Stimulated activated naive CD4-positive, alpha-beta T cell (primary cell): Measurements from ENCODE around the gene ITGA8.
"Not testable (repeated sequence)": the region's sequence is repeated elsewhere in the genome, so short reads cannot be mapped to it uniquely, and the experiment has no call there.

Source experiments
- DNase-seq, 6 experiments: peaks; one replicate each; lab custom pipeline; 2025; lab: John Stamatoyannopoulos, UW

Gene ITGA8

DNA sequence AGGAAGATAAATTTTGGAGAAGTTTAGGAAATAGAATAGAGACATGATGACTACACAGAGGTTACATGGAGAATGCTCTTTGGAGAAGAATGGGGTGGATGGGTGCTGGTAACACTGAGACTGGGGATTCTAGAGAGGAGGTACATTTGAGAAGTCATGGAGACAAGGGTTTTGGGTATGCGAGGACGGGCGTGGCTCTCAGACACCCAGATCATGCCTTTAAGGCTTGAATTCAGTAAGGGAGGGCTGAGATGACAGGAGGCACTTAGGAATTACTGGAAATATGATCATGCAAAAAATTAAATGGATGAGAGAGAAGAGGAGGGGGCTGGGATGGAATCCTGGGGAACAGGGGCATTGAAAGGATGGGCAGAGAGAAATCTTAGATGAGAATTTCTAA lies 168.8 kb downstream of the ITGA8 start:
- DNase-seq: no peak

DNA sequence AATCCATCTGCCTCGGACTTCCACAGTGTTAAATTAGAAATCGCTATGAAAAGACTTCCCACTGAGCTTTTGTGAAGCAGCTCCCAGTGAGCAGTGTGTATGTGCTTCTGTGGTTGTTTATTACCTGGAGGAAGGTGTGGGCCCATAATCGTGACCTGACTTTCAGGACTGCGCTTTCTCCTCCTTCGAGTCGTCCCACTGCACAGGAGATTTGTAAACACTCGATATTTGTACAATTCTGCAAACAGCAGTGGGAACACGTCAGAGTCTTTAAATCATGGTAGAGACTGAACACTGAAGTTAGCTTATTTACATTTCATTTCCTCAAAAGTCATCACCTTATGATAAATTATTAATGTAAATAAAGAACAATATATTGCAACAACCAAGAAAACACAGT lies 171.4 kb downstream of the ITGA8 start:
- no peak for DNase-seq

DNA sequence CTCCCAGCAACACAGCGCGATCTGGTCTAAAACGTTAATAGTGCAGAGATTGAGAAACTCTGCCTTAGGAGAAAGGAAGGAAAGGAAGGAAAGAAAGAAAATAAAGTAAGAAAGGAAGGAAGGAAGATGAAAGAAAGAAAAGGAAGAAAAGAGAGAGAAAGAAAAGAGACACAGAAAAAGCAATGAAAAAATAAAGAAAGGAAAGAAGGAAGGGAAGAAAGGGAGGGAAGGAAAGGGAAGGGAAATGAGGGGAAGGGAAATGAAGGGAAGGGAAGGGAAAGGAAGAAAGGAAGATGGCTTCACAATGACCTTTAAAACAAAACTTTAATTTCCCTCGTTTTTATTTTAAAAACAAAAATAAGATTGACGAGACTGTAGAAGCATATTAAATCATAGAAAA lies 173.1 kb downstream of the ITGA8 start:
- no peak for DNase-seq

DNA sequence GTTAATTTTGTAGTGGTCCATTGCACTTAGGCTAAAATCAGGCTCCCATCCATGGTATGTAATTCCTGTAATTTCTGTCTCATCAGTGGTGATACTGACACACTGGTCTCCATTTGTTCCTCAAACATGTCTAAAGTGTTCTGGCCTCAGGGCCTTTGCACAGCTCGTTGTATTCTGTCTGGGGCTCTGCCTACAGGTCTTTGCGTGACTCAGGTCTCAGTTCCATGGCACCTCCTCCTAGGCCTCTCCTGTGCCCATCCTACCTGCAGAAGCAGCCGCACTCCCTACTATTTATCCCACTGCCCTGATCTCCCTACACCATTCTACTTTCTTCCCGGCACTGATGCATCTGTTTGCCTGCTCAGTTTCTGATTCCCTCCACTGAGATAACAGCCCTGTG lies 173.8 kb downstream of the ITGA8 start:
- DNase-seq: no peak

DNA sequence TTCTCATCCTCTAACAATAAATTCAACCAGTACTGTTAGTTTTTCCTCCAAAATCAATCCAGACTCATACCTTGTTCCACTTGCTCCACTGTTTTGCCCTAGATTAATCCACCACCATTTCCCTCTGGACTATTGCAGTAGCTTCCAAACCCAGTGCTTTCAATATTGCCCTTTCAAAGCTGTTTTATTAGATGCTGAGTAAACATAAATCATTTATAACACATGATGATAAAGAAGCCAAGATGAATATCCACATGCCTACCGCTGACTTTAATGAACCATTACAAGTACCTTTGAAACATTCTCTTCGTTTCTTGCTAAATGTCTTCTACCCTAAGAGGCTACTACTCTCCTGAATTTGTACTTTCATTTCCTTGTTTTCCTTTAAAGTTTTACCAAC lies 174.5 kb downstream of the ITGA8 start:
- no peak for DNase-seq

DNA sequence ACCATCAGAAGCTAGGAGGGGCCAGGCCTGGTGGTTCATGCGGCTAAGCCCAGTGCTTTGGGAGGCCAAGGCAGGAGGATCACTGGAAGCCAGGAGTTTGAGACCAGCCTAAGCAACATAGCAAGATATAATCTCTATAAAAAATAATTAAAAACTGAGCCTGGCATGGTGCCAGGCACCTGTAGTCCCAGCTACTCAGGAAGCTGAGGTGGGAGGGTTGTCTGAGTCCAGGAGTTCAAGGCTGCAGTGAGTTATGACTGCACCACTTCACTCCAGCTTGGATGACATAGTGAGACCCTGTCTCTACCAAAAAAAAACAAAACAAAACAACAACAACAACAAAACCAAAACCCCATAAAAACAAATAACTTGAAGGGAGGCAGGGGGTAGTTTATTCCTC lies 175.7 kb downstream of the ITGA8 start:
- no peak for DNase-seq

DNA sequence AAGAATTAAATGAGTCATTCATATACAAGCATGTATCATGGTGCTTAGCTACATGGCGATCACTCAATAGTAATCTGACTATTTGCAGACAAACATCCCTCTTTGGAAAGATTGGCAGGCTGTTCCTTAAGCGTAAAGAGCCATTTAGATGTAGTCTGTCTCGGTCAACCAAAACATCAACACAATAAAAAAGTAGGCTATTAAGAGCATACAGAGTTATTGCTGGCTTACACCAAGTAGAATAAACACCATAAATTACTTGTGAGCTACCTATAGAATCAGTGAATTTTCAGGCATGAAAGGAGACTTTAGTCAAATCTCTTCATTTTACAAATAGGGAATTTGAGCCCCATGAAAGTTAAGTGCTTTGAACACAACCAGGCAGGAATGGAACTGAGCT lies 176.9 kb downstream of the ITGA8 start:
- no peak for DNase-seq

DNA sequence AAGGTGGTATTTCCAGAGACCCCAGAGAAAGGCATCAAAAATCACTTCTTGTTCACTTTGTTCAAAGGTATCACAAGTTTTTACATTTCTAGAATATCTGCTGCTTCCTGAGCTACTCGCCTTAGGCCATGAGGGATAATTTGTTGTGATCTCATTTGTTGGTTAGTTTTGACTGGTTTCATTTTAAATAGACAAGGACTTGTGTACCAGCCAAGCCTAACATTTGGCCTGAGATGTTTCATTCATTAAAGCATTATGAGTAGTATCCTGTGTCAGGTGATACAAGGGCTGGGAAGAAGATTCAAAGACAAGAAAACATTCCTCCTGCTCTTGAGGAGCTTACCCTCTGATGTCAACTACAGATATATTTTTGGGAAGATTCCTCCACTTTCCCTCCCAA lies 178.3 kb downstream of the ITGA8 start:
- no peak for DNase-seq

DNA sequence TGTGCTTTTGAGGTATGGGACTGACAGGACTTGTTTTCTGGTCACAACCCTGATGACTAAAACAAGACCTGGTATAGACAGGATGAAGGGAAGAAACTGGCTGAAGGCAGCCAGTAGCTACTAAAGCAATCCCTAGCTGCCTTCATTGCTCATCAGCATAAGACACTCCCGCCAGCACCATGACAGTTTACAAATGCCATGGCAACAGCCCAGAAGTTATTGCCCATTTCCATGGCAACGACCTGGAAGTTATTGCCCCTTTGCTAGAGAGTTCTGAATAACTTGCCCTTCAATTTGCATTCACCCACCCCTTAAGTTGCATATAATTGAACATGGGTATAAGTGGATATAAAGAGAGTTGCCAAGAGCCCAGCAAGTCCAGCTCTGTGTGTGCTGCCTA lies 179.0 kb downstream of the ITGA8 start:
- no peak for DNase-seq

DNA sequence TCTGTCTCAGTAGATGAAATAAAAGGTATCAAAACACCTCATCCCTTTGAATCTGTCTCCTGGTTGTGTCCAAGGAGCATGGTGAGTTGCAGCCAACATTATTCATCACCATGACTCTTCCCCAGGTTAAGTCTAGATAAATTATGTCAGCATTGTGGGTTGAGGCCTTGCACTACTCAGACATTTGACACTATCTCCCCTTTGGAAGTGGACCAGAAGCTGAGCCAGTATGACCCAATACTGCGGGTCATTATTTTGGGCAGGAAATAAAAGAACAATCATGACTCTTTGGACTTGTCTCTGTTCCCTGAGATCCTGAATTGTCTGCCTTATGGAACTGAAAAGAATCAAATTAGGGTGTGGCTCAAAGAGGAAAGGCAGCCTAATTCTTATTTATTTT lies 180.5 kb downstream of the ITGA8 start:
- DNase-seq: no peak

DNA sequence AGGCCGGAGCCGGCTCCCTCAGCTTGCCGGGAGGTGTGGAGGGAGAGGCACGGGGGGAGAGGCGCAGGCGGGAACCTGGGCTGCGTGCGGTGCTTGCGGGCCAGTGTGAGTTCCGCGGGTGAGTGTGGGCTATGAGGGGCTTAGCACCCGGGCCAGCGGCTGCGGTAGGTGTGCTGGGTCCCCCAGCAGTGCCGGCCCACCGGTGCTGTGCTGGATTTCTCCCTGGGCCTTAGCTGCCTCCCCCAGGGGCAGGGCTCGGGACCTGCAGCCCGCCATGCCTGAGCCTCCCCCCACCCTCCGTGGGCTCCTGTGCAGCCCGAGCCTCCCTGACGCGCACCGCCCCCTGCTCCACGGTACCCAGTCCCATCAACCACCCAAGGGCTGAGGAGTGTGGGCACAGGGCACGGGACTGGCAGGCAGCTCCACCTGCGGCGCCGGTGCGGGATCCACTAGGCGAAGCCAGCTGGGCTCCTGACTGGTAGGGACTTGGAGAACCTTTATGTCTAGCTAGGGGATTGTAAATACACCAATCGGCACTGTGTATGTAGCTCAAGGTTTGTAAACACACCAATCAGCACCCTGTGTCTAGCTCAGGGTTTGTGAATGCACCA lies 184.7 kb downstream of the ITGA8 start:
- DNase-seq: not testable (repeated sequence)

DNA sequence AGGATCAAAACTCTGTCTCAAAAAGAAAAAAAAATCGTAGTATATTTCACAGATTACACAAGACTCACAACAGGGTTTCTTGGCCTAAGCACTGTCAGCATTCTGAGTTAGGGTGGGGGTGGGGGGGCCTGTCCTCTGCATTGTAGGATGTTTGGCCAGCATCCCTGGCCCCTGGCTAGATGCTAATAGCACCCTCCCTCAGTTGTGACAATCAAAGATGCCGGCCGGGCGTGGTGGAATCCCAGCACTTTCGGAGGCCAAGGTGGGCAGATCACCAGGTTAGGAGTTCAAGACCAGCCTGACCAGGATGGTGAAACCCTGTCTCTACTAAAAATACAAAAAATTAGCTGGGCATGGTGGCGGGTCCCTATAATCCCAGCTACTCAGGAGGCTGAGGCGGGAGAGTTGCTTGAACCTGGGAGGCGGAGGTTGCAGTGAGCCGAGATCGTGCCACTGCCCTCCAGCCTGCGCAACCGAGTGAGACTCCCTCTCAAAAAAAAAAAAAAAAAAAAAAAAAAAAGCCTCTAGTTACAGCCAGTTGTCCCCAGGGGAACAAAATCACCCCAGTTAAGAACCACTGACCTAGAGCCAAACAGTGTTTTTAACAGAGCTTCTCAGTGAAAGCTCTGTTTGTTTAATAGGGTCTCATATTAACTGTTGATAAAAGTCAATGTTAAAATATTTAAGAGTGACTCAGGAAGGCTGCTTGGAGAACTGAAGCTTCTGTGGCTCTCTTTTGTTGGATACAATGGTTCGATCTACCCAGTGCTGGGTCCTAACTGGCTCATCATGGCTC lies 187.6 kb downstream of the ITGA8 start:
- DNase-seq: no peak

DNA sequence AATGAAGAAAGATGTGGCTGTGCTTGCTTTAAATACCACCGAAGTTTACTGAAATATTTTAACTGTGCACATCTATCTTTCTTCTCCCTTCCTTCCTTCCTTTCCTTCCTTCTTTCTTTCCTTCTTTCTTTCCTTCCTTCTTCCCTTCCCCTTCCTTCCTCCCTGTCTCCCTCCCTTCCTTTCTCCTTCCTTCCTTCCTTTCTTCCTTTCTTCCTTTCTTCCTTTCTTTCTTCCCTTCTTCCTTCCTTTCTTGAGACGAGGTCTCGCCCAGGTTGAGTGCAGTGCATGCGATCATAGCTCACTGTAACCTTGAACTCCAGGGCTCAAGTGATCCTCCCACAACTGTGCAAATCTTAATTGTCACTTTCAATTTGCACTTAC lies 190.9 kb downstream of the ITGA8 start:
- no peak for DNase-seq

DNA sequence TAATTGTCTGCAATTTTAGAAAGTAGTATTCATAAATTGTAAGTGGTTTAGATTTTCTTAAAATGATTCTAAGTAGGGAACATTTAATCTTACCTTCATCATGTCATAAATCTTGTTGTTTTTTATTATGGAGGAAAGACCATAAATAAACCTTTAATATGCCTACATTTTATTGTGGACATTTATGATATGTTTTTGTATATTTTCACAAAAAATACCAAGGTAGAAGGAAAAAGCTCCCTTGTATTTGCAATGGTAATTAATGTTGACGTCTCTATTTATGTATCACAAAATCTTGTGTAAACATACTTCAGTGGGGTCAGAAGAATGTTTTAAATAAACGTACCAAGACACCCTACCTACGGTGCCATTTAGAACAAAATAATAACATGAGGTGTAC lies 193.0 kb downstream of the ITGA8 start:
- DNase-seq: no peak

DNA sequence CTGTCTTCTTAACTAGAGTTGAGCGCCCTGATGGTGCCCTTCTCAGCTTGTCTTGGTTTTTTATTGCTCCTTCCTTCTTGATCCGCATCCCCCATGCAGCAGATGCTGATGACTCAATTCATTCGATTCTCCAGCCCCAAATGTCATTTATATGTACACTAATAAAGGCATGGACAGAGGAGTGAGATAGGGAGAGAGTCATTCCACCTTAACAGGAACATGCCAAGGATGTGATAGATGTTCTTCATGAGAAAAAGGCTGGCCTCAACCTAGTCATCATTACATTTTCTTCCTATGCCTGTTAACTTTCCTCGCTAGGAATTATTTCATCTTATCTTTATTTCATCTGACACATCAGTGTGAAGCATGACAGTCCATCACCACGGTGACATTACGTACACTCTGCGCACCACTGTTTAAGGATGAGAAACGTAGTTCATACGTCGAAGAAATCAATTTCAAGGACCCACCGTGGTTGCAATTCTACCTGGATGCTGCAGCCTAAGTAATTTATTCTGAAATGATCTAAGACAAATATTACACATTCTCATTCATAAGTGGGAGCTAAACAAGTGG lies 198.3 kb downstream of the ITGA8 start:
- DNase-seq: no peak

DNA sequence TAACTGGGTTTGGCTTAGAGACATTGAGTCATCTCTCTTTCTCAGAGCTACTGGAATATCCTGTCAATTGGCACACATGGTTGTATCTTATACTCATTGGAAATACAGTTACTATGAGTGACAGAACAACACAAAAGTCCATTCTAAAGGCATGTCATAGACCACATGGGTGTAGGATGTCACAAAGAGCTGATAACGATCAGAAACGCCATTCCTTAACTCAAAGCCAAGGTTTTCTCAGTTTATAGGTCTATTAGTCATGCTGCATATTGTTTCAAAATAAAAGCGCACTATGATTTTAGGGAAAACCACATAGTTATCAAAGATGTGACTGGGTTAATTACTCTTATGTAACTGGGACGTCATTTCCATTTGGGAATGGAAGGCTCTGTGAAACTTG lies 201.5 kb downstream of the ITGA8 start:
- no peak for DNase-seq

DNA sequence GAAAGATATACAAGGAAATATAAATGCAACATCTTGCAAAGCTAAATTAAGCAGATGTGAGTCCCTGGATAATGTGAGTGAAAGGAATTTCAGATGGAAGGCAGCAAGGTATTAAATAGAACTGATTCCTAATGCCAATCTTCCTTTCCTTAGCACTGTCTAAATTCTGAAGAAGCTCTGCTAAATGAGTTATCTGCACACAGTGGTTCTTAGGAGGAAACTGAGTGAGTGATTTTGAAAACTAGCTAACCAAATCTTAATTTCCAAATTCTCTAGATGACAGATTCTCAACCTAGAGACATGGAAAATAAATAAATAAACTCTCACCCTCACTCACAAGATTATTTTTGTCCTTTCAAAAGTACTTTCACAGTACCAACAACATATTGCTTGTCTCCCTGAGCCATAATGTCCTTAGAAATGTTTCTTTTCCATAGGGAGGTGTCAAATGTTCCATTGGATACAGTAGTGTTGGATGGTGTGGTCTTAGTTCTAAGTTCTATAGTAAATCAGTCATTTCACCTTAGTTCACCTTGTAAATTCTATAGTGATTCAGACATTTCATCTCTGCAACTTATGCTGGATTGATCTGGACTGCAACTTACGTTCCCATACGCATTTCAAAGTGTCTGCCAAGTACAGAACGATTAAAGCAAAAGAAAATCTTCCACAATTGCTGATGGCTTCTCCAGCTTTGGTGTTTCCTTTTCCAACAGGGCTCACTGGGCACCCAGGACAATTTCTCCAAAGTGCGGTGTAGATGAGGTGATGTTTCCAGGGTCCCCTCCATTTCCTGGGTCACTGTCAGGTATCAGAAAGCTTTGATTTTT lies 203.3 kb downstream of the ITGA8 start:
- DNase-seq: no peak

DNA sequence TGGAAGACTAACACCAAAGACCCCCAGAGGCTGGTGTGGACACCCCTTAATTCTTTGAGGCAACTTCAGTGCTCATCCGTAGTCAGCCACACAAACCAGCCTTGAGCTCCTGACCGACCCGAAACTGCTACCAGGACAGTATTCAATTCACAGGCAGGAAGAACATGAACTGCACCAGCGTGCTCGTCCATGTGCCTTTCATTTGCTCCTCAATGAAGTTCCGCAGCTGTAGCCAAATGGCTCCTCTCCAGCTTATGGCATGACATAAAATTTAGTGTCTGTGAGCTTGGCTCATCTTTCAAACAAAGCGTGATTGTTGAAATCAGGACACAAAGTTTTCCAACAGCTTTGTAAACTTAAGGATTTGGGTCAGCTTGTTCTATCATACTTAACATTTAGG lies 204.5 kb downstream of the ITGA8 start:
- no peak for DNase-seq

DNA sequence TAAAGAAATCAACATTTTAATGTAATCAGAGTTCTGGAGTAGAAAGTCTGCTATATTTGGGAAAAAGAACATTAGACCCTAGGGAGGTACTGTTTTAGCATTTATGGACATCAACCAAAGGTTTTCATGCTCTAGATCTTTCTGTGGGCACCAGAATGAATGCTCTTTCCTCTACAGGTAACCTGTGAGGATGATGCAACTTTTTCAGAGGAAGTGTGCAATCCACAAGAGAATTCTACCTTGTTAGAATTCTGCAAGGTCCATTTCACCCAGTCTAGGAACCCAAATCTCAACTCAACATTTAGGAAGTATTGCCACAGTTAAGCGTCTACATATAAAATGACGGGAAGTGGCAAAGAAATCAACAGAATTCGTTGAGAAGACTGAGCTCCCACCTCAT lies 208.8 kb downstream of the ITGA8 start:
- DNase-seq: no peak

DNA sequence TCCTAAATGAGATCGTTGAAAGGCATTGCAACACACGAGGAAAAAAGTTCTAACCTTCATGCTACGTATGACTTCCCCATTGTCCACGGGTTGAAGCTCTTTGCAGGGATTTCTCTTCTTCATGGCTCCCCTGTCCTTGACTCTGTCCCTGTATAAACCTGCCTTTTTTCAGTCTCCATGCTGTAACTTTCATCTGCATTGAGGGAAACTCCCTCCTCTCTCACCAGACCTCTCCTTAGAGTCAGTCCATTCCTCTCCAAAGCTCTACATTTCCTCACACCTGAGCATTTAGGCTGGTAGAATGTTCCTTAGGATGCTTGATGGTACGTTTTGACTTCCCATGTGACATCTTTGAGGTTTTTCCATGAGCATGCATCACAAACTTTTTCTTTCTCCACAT lies 214.4 kb downstream of the ITGA8 start:
- no peak for DNase-seq

DNA sequence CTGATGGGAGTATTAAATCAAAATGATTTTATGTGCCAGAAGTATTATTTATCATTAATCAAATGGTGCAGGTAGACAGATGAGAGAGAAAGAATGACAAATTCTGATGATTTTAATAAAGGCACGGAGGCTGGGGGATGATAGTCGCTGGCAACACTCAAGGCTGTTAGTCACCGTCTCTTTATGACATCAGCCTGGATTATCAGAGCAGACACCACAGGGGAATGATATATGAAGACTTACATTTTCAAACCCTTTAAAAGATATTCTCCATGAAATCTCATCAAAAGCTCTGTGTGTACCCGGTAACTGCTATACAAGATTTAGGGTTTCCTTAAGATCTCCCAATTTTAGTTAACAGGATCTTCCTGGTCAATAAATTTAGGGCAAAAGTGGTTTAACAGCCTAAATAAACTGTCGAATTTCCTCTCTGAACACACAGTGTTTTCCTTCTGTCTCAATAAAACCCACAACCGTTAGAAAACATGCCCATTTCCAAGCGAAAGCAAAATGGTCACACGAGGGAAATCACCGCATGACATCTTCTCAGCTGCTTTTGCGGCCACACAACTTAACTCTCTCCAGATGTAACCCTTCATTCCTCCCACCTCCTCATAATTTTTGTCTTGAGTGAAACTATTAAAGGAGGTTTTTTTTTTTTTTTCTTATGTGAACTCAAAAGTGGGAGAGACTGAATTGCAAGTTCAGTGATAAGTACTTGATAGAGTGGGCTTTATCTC lies 215.5 kb downstream of the ITGA8 start:
- no peak for DNase-seq

DNA sequence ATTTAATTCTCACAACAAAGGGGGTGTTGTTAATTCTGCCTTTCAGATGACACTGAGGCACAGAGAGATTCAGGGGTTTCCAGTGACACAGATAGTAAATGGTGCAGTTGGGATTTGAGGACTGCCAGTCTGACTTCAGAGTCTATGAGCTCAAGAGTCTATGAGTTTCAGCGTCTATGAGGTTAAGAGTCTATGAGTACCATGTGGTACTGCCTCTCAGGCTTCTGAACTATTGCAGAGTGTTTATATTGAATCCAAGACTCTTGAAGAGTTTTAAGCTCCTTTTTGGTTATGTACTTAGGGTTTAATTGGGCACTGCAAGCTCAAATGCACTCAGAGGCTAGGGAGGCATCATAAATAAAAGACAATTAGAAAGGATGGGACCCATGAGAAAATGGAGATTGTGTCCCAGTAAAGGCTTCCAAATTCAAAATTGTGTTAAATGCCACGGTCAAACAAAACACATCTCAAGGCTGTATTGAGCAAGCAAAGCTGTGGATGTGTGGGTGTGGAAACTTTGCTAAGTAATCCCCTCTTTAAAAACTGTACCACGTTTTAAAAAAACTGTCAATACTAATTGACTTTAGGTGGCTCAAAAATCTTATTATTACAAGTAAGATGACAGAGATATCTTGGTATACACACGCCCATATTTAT lies 224.7 kb downstream of the ITGA8 start:
- no peak for DNase-seq
